Naive thymus-derived CD8-positive, alpha-beta T cell (primary cell): Measurements from ENCODE around the gene GNA15. TPM values are rescaled to one million over a fixed set of nuclear protein-coding genes. Genes with fewer than 3 reads are reported as not detected.
A peak's percentile ranks its signal among the peaks of the same experiment; 100 is the strongest.
"Not testable (repeated sequence)": the region's sequence is repeated elsewhere in the genome, so short reads cannot be mapped to it uniquely, and the experiment has no call there.

ENCODE experiments used
- ATAC-seq, 2 donors: fragments of 150-1000 bp; cut with Tn5 transposase in 1 of 2; sonication (Bioruptor Pico), chemical (Tn5 transposase) in 1 of 2; 1 replicate in 1 of 2; 2 replicates in 1 of 2; pipeline ENCODE4 v1.10.0; 2021; ENCODE audit warnings: mild to moderate bottlenecking in 2 of 2, moderate library complexity in 2 of 2
- POLR2A ChIA-PET: fragments of 350-600 bp; sonication (Branson Sonifier 250); formaldehyde crosslinking; loops from one replicate; lab custom pipeline; 2021; ENCODE audit warnings: antibody characterized with exemption; lab: Charles Lee
- DNase-seq, 10 donors: peaks; one replicate each; pipeline versions ENCODE4 v3.0.0 to v3.0.0-alpha.2; 2020 to 2022
- H3K27ac Mint-ChIP-seq, 10 donors: one replicate each; pipeline ENCODE4 v1.8.0; 2020 to 2022; ENCODE audit warnings: mild to moderate bottlenecking in 10 of 10, mixed read lengths in 10 of 10, moderate library complexity in 4 of 10, inconsistent platforms in 1 of 10
- H3K27me3 Mint-ChIP-seq, 5 donors: one replicate each; pipeline ENCODE4 v1.8.0; 2021 to 2022; ENCODE audit warnings: mixed read lengths in 5 of 5
- H3K36me3 Mint-ChIP-seq, 3 donors: one replicate each; pipeline ENCODE4 v1.8.0; 2020 to 2022; ENCODE audit warnings: mixed read lengths in 3 of 3, mild to moderate bottlenecking in 2 of 3, inconsistent platforms in 1 of 3
- H3K4me1 Mint-ChIP-seq, 4 donors: one replicate each; pipeline ENCODE4 v1.8.0; 2021 to 2022; ENCODE audit warnings: mixed read lengths in 4 of 4
- H3K4me3 Mint-ChIP-seq, 10 donors: one replicate each; pipeline ENCODE4 v1.8.0; 2020 to 2022; ENCODE audit warnings: mild to moderate bottlenecking in 10 of 10, mixed read lengths in 10 of 10, moderate library complexity in 6 of 10, inconsistent platforms in 1 of 10
- H3K9me3 Mint-ChIP-seq, 9 donors: one replicate each; pipeline ENCODE4 v1.8.0; 2020 to 2022; ENCODE audit warnings: mixed read lengths in 9 of 9, mild to moderate bottlenecking in 3 of 9, inconsistent platforms in 1 of 9, moderate library complexity in 1 of 9
- polyA plus RNA-seq, 3 donors: library from polyadenylated mRNA; unstranded; fragments of 300-500 nt; fragmentation: Illumina TruSeq; gene quantifications; one replicate each; pipeline ENCODE4 v1.2.3, GENCODE V29; 2021
- total RNA-seq, 8 experiments: library from RNA in 2 of 8; stranded (reverse) in 2 of 8; gene quantifications; one replicate each; pipeline ENCODE4 v1.2.3 and lab custom pipeline; 2021 to 2026

Gene GNA15
- total RNA-seq = under 1 TPM; 0.36 to 0.39 TPM
- polyA plus RNA-seq = under 1 TPM in 1 of 3 donors, not detected in 2; 0.19 TPM
- 0.07 to 0.71 (median 0.46) reads per million in 6 experiments for total RNA-seq (lab: John Stamatoyannopoulos, UW)

- peaks cover 0 to 12% (median 0%) of the 10 kb centered on the region in 9 donors for H3K9me3 Mint-ChIP-seq
- peaks cover 2 to 41% (median 20%) of the 10 kb centered on the region in 4 donors for H3K4me1 Mint-ChIP-seq
- H3K27me3 Mint-ChIP-seq = peaks cover 4 to 21% (median 8%) of the 10 kb centered on the region in 5 donors
- peaks cover 0 to 8% (median 0%) of the 10 kb centered on the region in 3 donors for H3K36me3 Mint-ChIP-seq
- POLR2A ChIA-PET = no interaction called here
- peak in 1 of 2 donors; percentile 48 for ATAC-seq
- DNase-seq = peak in 1 of 10 donors; percentile 8
- peak within 1 kb of the TSS in 5 of 10 donors; percentile 15 to 77 (median 35) for H3K4me3 Mint-ChIP-seq
- H3K27ac Mint-ChIP-seq = peak within 1 kb of the TSS in 4 of 10 donors; percentile 11 to 76 (median 32)
Observed at GRCh38 chr19:3135961-3136683, at the start of gene GNA15. GNA15 (plus strand) TSS chr19:3136033; CDS start chr19:3136451, 418 bp downstream.

- no peak for ATAC-seq
- no peaks in the 10 kb centered on the region for H3K4me1 Mint-ChIP-seq
- no peak for DNase-seq
- POLR2A ChIA-PET = interaction anchor here (1.0 kb wide), 1 partner anchor 52 kb away, joined by 3 read pairs; no protein-coding TSS in a partner anchor
- no peaks in the 10 kb centered on the region for H3K36me3 Mint-ChIP-seq
- H3K27me3 Mint-ChIP-seq = no peaks in the 10 kb centered on the region
- H3K27ac Mint-ChIP-seq = peak overlapping the region in 1 of 10 donors; percentile 34
- H3K4me3 Mint-ChIP-seq = no peak overlapping the region
- H3K9me3 Mint-ChIP-seq = no peaks in the 10 kb centered on the region
Observed at GRCh38 chr19:3087769-3088168, 48.1 kb upstream of the GNA15 start.

GRCh38 chr19:3089299-3089855, 46.5 kb upstream of the GNA15 start:
- H3K4me1 Mint-ChIP-seq, H3K27me3 Mint-ChIP-seq, H3K27ac Mint-ChIP-seq, ATAC-seq, H3K9me3 Mint-ChIP-seq, H3K36me3 Mint-ChIP-seq, DNase-seq, H3K4me3 Mint-ChIP-seq: not testable (repeated sequence)
- POLR2A ChIA-PET = interaction anchor here (0.5 kb wide), 1 partner anchor 156 kb away, joined by 4 read pairs; no protein-coding TSS in a partner anchor

- POLR2A ChIA-PET = interaction anchor here (1.5 kb wide), 1 partner anchor 34 kb away, joined by 3 read pairs; no protein-coding TSS in a partner anchor
- ATAC-seq (peak; percentile 18 to 24), DNase-seq (peak in 6 of 10 donors; percentile 28 to 45 (median 32))
- Mint-ChIP-seq H3K4me3 (peak overlapping the region; percentile 73 to 92 (median 84)), H3K27me3 (peaks cover 0 to 7% (median 0%) of the 10 kb centered on the region in 5 donors), H3K9me3 (no peaks in the 10 kb centered on the region), H3K4me1 (peaks cover 16 to 33% (median 26%) of the 10 kb centered on the region in 4 donors), H3K27ac (peak overlapping the region in 7 of 10 donors; percentile 56 to 93 (median 88)), H3K36me3 (no peaks in the 10 kb centered on the region)
Observed at GRCh38 chr19:3094601-3095440, 41.0 kb upstream of the GNA15 start.

GRCh38 chr19:3095441-3096191, 40.2 kb upstream of the GNA15 start:
- peak overlapping the region in 8 of 10 donors; percentile 72 to 93 (median 89) for H3K27ac Mint-ChIP-seq
- peak; percentile 63 to 82 for ATAC-seq
- no peaks in the 10 kb centered on the region for H3K9me3 Mint-ChIP-seq
- H3K27me3 Mint-ChIP-seq = peaks cover 0 to 7% (median 0%) of the 10 kb centered on the region in 5 donors
- no peaks in the 10 kb centered on the region for H3K36me3 Mint-ChIP-seq
- H3K4me1 Mint-ChIP-seq = peaks cover 16 to 34% (median 29%) of the 10 kb centered on the region in 4 donors
- peak; percentile 18 to 88 (median 79) for DNase-seq
- POLR2A ChIA-PET = interaction anchor here (0.6 to 1.5 kb wide), 2 partner anchors 12 to 35 kb away, joined by 3 read pairs; no protein-coding TSS in a partner anchor
- H3K4me3 Mint-ChIP-seq = peak overlapping the region; percentile 73 to 92 (median 84)

- POLR2A ChIA-PET = no interaction called here
- H3K27me3 Mint-ChIP-seq = peaks cover 0 to 7% (median 0%) of the 10 kb centered on the region in 5 donors
- no peaks in the 10 kb centered on the region for H3K36me3 Mint-ChIP-seq
- DNase-seq (no peak), ATAC-seq (peak in 1 of 2 donors; percentile 7)
- H3K27ac Mint-ChIP-seq = peak overlapping the region in 8 of 10 donors; percentile 36 to 93 (median 88)
- H3K4me3 Mint-ChIP-seq = peak overlapping the region; percentile 73 to 92 (median 84)
- H3K9me3 Mint-ChIP-seq = no peaks in the 10 kb centered on the region
- H3K4me1 Mint-ChIP-seq = peaks cover 16 to 34% (median 29%) of the 10 kb centered on the region in 4 donors
Observed at GRCh38 chr19:3096267-3096901, 39.4 kb upstream of the GNA15 start.

GRCh38 chr19:3096902-3097326, 38.9 kb upstream of the GNA15 start:
- no peaks in the 10 kb centered on the region for H3K9me3 Mint-ChIP-seq
- H3K36me3 Mint-ChIP-seq = no peaks in the 10 kb centered on the region
- H3K4me3 Mint-ChIP-seq = no peak overlapping the region
- H3K27me3 Mint-ChIP-seq = peaks cover 0 to 7% (median 0%) of the 10 kb centered on the region in 5 donors
- H3K27ac Mint-ChIP-seq = peak overlapping the region in 2 of 10 donors; percentile 32 to 93
- POLR2A ChIA-PET = no interaction called here
- no peak for DNase-seq
- no peak for ATAC-seq
- peaks cover 16 to 34% (median 29%) of the 10 kb centered on the region in 4 donors for H3K4me1 Mint-ChIP-seq

- Mint-ChIP-seq H3K4me1 (peaks cover 18 to 34% (median 29%) of the 10 kb centered on the region in 4 donors), H3K36me3 (no peaks in the 10 kb centered on the region), H3K27me3 (peaks cover 0 to 7% (median 0%) of the 10 kb centered on the region in 5 donors), H3K4me3 (peak overlapping the region in 4 of 10 donors; percentile 29 to 41 (median 32)), H3K9me3 (no peaks in the 10 kb centered on the region), H3K27ac (peak overlapping the region in 3 of 10 donors; percentile 15 to 62 (median 32))
- DNase-seq (no peak), ATAC-seq (no peak)
- POLR2A ChIA-PET = interaction anchor here (1.2 to 1.9 kb wide), 2 partner anchors 131 to 146 kb away, joined by 4 to 7 read pairs; no protein-coding TSS in a partner anchor
Observed at GRCh38 chr19:3097442-3097871, 38.4 kb upstream of the GNA15 start.

- POLR2A ChIA-PET = interaction anchor here (0.9 to 1.9 kb wide), 3 partner anchors 62 to 147 kb away, joined by 3 to 7 read pairs (median 4); no protein-coding TSS in a partner anchor
- DNase-seq (no peak), ATAC-seq (no peak)
- peaks cover 0 to 7% (median 0%) of the 10 kb centered on the region in 5 donors for H3K27me3 Mint-ChIP-seq
- peaks cover 18 to 34% (median 29%) of the 10 kb centered on the region in 4 donors for H3K4me1 Mint-ChIP-seq
- H3K36me3 Mint-ChIP-seq = no peaks in the 10 kb centered on the region
- peak overlapping the region in 3 of 10 donors; percentile 15 to 29 (median 29) for H3K4me3 Mint-ChIP-seq
- H3K27ac Mint-ChIP-seq = peak overlapping the region in 2 of 10 donors; percentile 62 to 66
- no peaks in the 10 kb centered on the region for H3K9me3 Mint-ChIP-seq
Observed at GRCh38 chr19:3098141-3098514, 37.7 kb upstream of the GNA15 start.

- Mint-ChIP-seq H3K36me3 (no peaks in the 10 kb centered on the region), H3K27ac (peak overlapping the region; percentile 7 to 96 (median 64)), H3K27me3 (peaks cover 0 to 7% (median 0%) of the 10 kb centered on the region in 5 donors), H3K4me1 (peaks cover 18 to 36% (median 30%) of the 10 kb centered on the region in 4 donors), H3K4me3 (peak overlapping the region; percentile 73 to 88 (median 76)), H3K9me3 (no peaks in the 10 kb centered on the region)
- ATAC-seq = peak; percentile 27 to 35
- POLR2A ChIA-PET = interaction anchor here (0.9 to 1.9 kb wide), 3 partner anchors 63 to 148 kb away, joined by 3 to 7 read pairs (median 4); no protein-coding TSS in a partner anchor
- peak in 5 of 10 donors; percentile 18 to 40 (median 31) for DNase-seq
Observed at GRCh38 chr19:3098515-3099346, 37.1 kb upstream of the GNA15 start.
